ENCODE results near the gene RNF5. TPM values are rescaled to one million over a fixed set of nuclear protein-coding genes. Genes with fewer than 3 reads are reported as not detected.
"Not testable (repeated sequence)": the region's sequence is repeated elsewhere in the genome, so short reads cannot be mapped to it uniquely, and the experiment has no call there.

RNF5 gene
- total RNA-seq: 100 to 1,000 TPM in 4 of 8 experiments, 10 to 100 TPM in 4; 40.1 to 152 (median 98.5) TPM

- in situ Hi-C loops (cut with MboI; ENCODE audit: low pct_unique_long_range_greater_than_20kb in 2 of 9, low sequenced_read_pairs in 9 of 9, unreplicated experiment in 9 of 9): loop anchor here in 1 of 9 experiments (25.0 kb wide), 1 partner anchor 641 kb away; the partner anchor contains the start of genes ATP6V1G2, DDX39B, MCCD1 and NFKBIL1
- Histone ChIP-seq H3K4me1 (replicated peaks in 1 of 2) (peaks cover 11 to 12% of the 10 kb centered on the region in 2 donors), H3K4me3 (peak within 1 kb of the TSS; percentile 85 to 99 (median 97)), H3K27ac (peak within 1 kb of the TSS; percentile 90 to 94)
- WGBS, 10 experiments: 0 to 2% (median 0%) methylated on average over 1 to 20 of the region's 33 CpGs; no CpG with 5 or more reads in 3 of the 10 experiments
- ATAC-seq (replicated peaks in 6 of 8): peak; percentile 75 to 87 (median 83)
Measured at GRCh38 chr6:32177788-32178546, at the start of gene RNF5. RNF5 (plus strand) TSS chr6:32178405; CDS start chr6:32178512, 107 bp downstream.

- in situ Hi-C loops (cut with MboI; ENCODE audit: low pct_unique_long_range_greater_than_20kb in 2 of 9, low sequenced_read_pairs in 9 of 9, unreplicated experiment in 9 of 9): no loop called here
- peaks cover 19 to 20% of the 10 kb centered on the region in 2 donors for H3K4me1 ChIP-seq (replicated peaks in 1 of 2)
- ATAC-seq (replicated peaks in 6 of 8): no peak
- peak overlapping the region; percentile 56 to 71 (median 60) for H3K4me3 ChIP-seq
- WGBS, 10 experiments: 0 to 92% (median 73%) methylated on average over 1 to 8 of the region's 13 CpGs; no CpG with 5 or more reads in 4 of the 10 experiments
- peak overlapping the region in 1 of 2 donors; percentile 17 for H3K27ac ChIP-seq
Measured at GRCh38 chr6:32128751-32129296, 49.4 kb upstream of the RNF5 start.

DNA sequence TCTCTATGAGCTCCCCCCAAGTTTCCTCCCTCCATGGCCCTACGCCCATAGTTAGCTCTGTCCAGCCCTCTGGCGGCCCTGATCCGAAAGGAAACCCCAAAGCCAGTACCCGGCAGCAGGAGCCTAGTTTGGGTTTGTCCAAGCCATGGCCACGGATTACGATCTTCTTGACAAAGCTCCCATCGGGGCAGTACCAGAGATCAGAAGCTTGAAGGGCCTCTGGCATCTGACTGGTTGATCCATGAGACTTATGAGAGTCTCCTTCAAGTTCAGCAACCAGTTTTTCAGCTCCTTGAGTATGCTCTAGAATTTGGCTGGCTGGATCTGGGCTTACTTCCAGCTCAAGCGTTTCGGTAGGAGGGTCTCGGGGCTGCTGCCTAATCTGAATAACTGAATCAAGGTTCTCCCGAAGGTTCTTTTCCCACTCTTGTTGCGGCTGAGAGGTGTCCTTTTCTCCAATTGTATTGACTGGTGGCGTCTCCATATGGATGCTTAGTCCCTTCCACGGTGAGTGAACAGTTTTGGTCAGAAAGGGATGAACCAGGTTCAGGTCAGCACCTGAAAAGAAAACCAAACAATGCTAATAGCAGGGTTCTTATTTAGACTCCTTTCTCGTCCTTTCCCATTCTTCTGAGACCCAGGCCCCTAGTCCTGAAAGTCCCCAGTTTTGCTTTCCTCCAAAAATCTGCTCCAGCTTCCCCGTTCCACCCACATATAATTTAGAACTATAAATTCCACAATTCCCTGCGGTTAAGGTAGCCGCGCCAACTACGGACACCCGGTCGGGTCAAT is 48.7 kb upstream of the RNF5 start:
- H3K4me3 ChIP-seq: peak overlapping the region; percentile 56 to 71 (median 60)
- ATAC-seq (replicated peaks in 6 of 8): peak in 2 of 8 experiments; percentile 8 to 12
- peak overlapping the region; percentile 42 to 59 for H3K27ac ChIP-seq
- peaks cover 19 to 20% of the 10 kb centered on the region in 2 donors for H3K4me1 ChIP-seq (replicated peaks in 1 of 2)
- 0 to 34% (median 15%) methylated on average over 2 to 16 of the region's 22 CpGs; no CpG with 5 or more reads in 2 of the 10 experiments for WGBS, 10 experiments
- in situ Hi-C loops (cut with MboI; ENCODE audit: low pct_unique_long_range_greater_than_20kb in 2 of 9, low sequenced_read_pairs in 9 of 9, unreplicated experiment in 9 of 9): no loop called here

DNA sequence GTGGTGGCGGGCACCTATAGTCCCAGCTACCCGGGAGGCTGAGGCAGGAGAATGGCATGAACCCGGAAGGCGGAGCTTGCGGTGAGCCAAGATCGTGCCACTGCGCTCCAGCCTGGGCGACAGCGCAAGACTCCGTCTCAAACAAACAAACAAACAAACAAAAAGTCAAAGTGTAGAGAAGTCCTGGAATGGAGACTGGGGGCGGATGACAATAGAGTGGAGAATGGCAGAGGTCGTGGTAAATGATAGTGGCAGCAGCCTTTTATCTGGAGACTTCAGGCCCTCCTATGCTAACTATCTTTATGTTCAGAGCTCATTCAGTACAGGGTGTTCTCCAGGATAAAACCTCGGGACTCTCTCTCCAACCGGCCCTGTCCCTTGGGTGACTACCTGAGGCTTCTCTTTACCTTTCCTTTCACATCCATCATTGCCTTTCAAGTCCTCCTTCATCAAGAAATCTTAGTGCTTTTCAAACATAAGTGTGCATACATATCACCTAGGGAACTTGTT is 46.7 kb upstream of the RNF5 start:
- in situ Hi-C loops (cut with MboI; ENCODE audit: low pct_unique_long_range_greater_than_20kb in 2 of 9, low sequenced_read_pairs in 9 of 9, unreplicated experiment in 9 of 9): no loop called here
- WGBS, 10 experiments: 65 to 100% (median 91%) methylated on average over 1 to 6 of the region's 14 CpGs; no CpG with 5 or more reads in 4 of the 10 experiments
- no peak overlapping the region for H3K27ac ChIP-seq

GRCh38 chr6:32132110-32132509 is 46.1 kb upstream of the RNF5 start:
- in situ Hi-C loops (cut with MboI; ENCODE audit: low pct_unique_long_range_greater_than_20kb in 2 of 9, low sequenced_read_pairs in 9 of 9, unreplicated experiment in 9 of 9): no loop called here
- ATAC-seq (replicated peaks in 6 of 8): no peak
- Histone ChIP-seq H3K4me3 (no peak overlapping the region), H3K27ac (no peak overlapping the region), H3K4me1 (replicated peaks in 1 of 2) (peaks cover 15 to 16% of the 10 kb centered on the region in 2 donors)

More for the DNA sequence above, 46.7 kb upstream of the RNF5 start:
- no peak for ATAC-seq (replicated peaks in 6 of 8)
- peaks cover 19 to 20% of the 10 kb centered on the region in 2 donors for H3K4me1 ChIP-seq (replicated peaks in 1 of 2)
- no peak overlapping the region for H3K4me3 ChIP-seq

DNA sequence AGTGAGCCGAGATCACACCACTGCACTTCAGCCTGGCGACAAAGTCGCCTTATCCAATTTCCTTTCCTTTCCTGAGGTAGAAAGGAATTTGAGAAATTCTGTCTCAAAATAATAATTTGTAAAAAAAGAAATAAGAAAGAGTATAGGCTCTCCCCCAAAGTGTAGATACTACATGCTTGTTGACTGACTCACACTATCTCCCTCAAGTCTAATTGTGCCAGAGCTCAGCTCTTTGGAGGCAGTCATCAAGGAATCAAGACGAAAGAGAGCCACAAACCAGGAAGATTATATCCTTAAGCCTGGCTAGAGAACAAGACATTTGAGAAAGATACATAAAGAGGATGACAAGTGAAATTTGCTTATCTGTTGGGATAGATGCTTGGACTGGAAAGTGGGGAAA is 44.4 kb upstream of the RNF5 start:
- in situ Hi-C loops (cut with MboI; ENCODE audit: low pct_unique_long_range_greater_than_20kb in 2 of 9, low sequenced_read_pairs in 9 of 9, unreplicated experiment in 9 of 9): no loop called here
- WGBS, 10 experiments: 0 to 83% (median 63%) methylated on average over 1 to 3 of the region's 4 CpGs

GRCh38 chr6:32137454-32137853 is 40.8 kb upstream of the RNF5 start:
- ATAC-seq (replicated peaks in 6 of 8): no peak
- in situ Hi-C loops (cut with MboI; ENCODE audit: low pct_unique_long_range_greater_than_20kb in 2 of 9, low sequenced_read_pairs in 9 of 9, unreplicated experiment in 9 of 9): no loop called here
- Histone ChIP-seq H3K4me1 (replicated peaks in 1 of 2) (no peaks in the 10 kb centered on the region), H3K4me3 (no peak overlapping the region), H3K27ac (no peak overlapping the region)

More for the DNA sequence above, 44.4 kb upstream of the RNF5 start:
- ATAC-seq (replicated peaks in 6 of 8): no peak
- H3K4me3 ChIP-seq: no peak overlapping the region
- peaks cover 8 to 9% of the 10 kb centered on the region in 2 donors for H3K4me1 ChIP-seq (replicated peaks in 1 of 2)
- H3K27ac ChIP-seq: no peak overlapping the region

DNA sequence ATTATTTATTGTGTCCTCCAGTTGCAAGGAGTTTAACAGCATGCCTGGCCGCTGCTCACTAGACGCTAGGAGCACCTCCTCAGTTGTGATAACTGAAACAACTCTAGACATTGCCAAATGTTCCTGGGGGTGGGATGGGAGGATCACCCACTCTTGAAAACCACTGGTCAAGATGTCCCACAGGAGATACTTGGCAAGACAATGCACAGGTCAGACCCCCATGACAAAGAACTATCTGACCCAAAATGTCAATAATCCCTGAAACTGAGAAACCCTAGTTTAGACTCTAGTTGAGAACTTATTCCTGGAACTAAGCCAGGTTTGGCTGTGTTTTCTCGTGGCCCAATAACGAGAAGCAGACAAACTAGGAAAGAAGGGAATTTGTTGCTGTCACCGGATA is 38.6 kb upstream of the RNF5 start:
- no peaks in the 10 kb centered on the region for H3K4me1 ChIP-seq (replicated peaks in 1 of 2)
- H3K27ac ChIP-seq: no peak overlapping the region
- in situ Hi-C loops (cut with MboI; ENCODE audit: low pct_unique_long_range_greater_than_20kb in 2 of 9, low sequenced_read_pairs in 9 of 9, unreplicated experiment in 9 of 9): no loop called here
- ATAC-seq (replicated peaks in 6 of 8): no peak
- H3K4me3 ChIP-seq: no peak overlapping the region
- WGBS, 10 experiments: 17 to 91% (median 79%) methylated on average over 1 to 4 of the region's 5 CpGs; no CpG with 5 or more reads in 4 of the 10 experiments

DNA sequence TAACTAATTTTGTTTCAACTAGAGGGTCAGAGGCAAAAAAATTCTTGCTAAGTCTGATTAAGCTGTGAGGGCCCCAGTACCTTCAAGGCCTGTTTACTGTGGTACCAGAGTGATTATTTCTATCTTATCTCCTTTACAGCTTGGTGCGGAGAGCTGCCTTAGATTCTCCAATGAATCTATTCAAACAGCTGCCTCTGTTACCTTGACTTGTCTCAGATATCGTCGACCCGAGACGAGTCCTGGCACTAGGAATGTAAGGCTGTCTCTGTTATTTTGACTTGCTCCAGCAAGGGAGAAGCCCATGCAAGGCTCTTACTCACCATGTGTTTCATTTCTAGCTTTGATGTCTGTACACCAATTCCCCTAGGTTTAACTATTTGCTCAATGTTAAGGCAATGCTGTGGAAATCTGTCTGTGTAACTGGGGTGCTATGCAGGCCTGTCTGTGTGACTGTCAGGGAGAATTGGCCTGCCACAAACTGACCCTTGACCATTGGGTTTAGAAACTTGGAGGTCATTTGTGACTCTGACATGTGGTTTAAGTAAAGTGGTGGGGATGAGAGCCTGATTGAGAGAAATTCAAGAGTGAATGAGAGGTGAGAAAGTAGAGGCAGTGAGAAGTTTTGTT is 37.7 kb upstream of the RNF5 start:
- Histone ChIP-seq H3K27ac (no peak overlapping the region), H3K4me3 (no peak overlapping the region), H3K4me1 (replicated peaks in 1 of 2) (no peaks in the 10 kb centered on the region)
- ATAC-seq (replicated peaks in 6 of 8): no peak
- in situ Hi-C loops (cut with MboI; ENCODE audit: low pct_unique_long_range_greater_than_20kb in 2 of 9, low sequenced_read_pairs in 9 of 9, unreplicated experiment in 9 of 9): no loop called here
- 40 to 88% (median 81%) methylated on average over 2 to 5 of the region's 5 CpGs; no CpG with 5 or more reads in 4 of the 10 experiments for WGBS, 10 experiments

DNA sequence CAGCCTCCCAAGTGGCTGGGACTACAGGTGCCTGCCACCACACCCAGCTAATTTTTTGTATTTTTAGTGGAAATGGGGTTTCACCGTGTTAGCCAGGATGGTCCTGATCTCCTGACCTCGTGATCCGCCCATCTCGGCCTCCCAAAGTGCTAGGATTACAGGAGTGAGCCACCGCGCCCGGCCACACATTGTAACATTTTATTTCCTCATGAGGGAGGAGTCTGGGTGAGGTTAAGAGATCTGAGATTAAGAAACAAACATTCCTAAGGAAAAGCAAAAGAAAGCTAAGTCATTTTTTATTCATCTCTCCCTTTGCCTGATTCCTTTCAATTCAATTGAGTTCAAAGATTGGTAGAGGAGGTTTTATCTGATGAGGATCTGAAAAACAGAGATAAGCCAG is 34.0 kb upstream of the RNF5 start:
- H3K27ac ChIP-seq; in situ Hi-C loops (cut with MboI; ENCODE audit: low pct_unique_long_range_greater_than_20kb in 2 of 9, low sequenced_read_pairs in 9 of 9, unreplicated experiment in 9 of 9); H3K4me3 ChIP-seq: not testable (repeated sequence)
- 20 to 95% (median 92%) methylated on average over 4 to 7 of the region's 7 CpGs; no CpG with 5 or more reads in 4 of the 10 experiments for WGBS, 10 experiments
- peak in 1 of 8 experiments; percentile 90 for ATAC-seq (replicated peaks in 6 of 8)
- H3K4me1 ChIP-seq (replicated peaks in 1 of 2): peaks cover 11% of the 10 kb centered on the region in 2 donors

DNA sequence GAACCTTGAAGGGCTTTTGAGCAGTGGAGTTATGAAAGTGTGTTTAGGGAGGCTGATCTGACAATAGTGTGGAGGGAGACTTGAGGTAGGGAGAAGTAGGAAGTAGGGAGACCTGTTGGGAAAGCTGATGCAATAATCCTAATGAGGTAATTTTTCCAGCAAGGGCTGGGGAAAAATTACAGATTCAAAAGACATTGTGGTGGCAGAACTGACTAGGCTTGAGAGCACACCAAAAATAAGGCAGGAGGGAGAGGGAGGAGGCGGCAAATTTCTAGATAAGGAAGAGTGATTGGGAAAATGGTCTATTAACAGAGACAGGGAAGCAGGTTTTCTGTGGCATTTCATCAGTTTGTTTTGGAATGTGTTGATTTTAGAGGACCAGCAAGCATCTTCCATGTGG is 31.9 kb upstream of the RNF5 start:
- 83 to 100% (median 100%) methylated on average over 1 of the region's 1 CpG; no CpG with 5 or more reads in 1 of the 10 experiments for WGBS, 10 experiments
- Histone ChIP-seq H3K4me1 (replicated peaks in 1 of 2) (peaks cover 13 to 14% of the 10 kb centered on the region in 2 donors), H3K27ac (no peak overlapping the region), H3K4me3 (peak overlapping the region in 1 of 5 donors; percentile 17)
- in situ Hi-C loops (cut with MboI; ENCODE audit: low pct_unique_long_range_greater_than_20kb in 2 of 9, low sequenced_read_pairs in 9 of 9, unreplicated experiment in 9 of 9): no loop called here
- peak in 4 of 8 experiments; percentile 13 to 64 (median 40) for ATAC-seq (replicated peaks in 6 of 8)

DNA sequence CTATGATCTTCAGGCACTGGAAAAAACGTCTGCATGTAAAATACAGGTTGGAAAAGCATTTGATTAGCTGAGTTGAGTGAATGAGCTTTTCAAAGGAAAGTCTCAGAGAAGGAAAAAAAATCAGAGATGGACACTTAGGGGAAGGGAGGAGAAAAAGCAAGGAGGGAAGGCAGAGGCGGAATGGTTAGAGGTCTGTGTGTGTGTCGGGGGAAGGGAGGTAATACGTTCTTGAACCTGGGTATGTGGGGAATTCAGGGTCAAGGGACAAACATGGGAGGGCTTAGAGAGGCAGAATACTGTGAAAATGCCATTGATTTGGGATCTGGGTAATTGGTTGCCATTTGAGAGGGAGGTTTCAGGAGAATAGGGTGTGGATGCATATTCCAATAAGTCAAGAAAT is 31.5 kb upstream of the RNF5 start:
- H3K27ac ChIP-seq: no peak overlapping the region
- H3K4me3 ChIP-seq: peak overlapping the region in 2 of 5 donors; percentile 9 to 17
- peak in 2 of 8 experiments; percentile 3 to 9 for ATAC-seq (replicated peaks in 6 of 8)
- 20 to 89% (median 41%) methylated on average over 1 to 4 of the region's 4 CpGs for WGBS, 10 experiments
- in situ Hi-C loops (cut with MboI; ENCODE audit: low pct_unique_long_range_greater_than_20kb in 2 of 9, low sequenced_read_pairs in 9 of 9, unreplicated experiment in 9 of 9): no loop called here
- peaks cover 14 to 18% of the 10 kb centered on the region in 2 donors for H3K4me1 ChIP-seq (replicated peaks in 1 of 2)

Measured in motor neuron (in vitro differentiated cells).